ENCODE measurements around the gene CARF.
"Not testable (repeated sequence)": the region's sequence is repeated elsewhere in the genome, so short reads cannot be mapped to it uniquely, and the experiment has no call there.

Gene CARF

GRCh38 chr2:202934456-202934855, 22.4 kb downstream of the CARF start:
- DNase-seq, result no peak

GRCh38 chr2:202938960-202939359, 26.9 kb downstream of the CARF start:
- DNase-seq, result no peak

GRCh38 chr2:202941771-202942170, 29.7 kb downstream of the CARF start:
- DNase-seq, result no peak

- no peak for DNase-seq
Observed at GRCh38 chr2:202944408-202944807, 32.3 kb downstream of the CARF start.

DNA sequence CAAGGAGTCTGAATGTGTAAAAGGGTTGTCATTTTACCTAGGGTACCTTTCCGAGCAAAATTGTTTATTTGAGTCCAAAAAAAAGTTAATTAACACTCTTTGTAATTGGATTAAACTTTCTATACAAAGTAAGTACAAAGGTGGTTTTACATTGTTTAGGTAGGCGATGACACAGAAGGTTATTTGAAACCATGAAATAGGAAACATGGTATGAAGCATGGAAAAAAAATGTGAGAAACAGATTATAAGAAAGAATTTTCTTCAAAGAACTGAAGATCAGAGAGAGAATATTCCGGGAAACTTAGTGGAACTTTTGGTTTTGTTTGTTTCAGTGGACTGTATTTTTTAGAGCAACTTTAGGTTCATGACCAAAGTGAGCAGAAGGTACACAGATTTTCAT, 32.7 kb downstream of the CARF start:
- DNase-seq, result no peak

- DNase-seq, result no peak
Observed at GRCh38 chr2:202945497-202945896, 33.4 kb downstream of the CARF start.

DNA sequence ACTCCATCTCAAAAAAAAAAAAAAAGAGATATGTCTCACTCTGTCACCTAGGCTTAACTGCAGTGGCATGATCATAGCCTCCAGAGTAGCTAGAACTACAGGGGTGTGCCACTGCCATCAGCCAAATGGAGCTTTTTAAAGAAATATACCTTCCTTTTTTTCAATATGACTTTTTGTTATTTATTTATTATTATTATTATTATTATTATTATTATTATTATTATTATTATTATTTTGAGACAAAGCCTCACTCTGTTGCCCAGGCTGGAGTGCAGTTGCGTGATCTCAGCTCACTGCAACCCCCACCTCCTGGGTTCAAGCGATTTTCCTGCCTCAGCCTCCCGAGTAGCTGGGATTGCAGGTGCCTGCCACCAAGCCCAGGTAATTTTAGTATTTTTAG, 37.3 kb downstream of the CARF start:
- DNase-seq, result not testable (repeated sequence)

GRCh38 chr2:202950592-202950991, 38.5 kb downstream of the CARF start:
- peak; percentile 88 for DNase-seq

DNA sequence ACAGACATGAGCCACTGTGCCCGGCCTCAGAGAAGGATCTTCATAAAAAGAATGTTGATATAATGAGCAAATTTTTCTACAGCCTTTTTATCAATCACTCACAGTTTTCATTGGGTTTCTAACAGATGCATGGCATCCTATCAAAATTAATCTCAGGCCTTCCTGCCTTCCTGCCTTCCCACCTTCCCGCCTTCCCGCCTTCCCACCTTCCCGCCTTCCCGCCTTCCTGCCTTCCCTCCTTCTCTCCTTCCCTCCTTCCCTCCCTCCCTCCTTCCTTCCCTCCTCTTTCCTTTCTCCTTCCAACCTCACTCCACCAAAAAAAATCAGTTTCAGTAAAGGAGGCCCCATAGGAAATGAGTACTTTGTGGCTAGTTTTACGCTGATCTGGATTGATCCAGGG, 48.4 kb downstream of the CARF start:
- no peak for DNase-seq

DNA sequence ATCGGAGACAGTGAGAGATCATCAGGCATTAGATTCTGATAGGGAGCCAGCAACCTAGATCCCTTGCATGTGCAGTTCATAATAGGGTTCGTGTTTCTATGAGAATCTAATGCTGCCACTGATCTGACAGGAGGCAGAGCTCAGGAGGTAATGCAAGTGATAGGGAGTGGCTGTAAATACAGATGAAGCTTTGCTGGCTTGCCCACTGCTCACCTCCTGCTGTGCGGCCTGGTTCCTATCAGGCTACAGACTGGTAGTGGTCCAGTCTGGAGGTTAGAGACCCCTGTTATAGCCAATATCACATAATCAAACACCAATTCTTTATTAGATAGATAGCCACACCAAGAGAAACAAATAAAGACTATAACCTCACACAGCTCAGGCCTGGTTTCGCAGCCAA, 51.6 kb downstream of the CARF start:
- no peak for DNase-seq

GRCh38 chr2:202965810-202966460, 53.9 kb downstream of the CARF start:
- peak; percentile 88 for DNase-seq

DNA sequence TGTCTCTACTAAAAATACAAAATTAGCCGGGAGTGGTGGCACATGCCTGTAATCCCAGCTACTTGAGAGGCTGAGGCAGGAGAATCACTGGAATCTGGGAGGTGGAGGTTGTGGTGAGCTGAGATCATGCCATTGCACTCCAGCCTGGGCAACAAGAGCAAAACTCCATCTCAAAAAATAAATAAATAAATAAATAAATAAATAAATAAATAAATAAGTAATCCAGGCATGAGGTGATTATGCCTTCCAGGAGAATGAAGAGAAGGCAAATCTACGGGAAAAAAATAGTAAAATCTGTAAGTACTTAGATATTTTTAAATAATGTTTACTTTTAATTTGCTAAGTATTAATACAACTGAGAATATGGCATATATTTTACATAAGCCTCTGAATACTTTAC, 57.3 kb downstream of the CARF start:
- DNase-seq, result not testable (repeated sequence)

GRCh38 chr2:202976809-202977208, 64.7 kb downstream of the CARF start:
- DNase-seq, result no peak

DNA sequence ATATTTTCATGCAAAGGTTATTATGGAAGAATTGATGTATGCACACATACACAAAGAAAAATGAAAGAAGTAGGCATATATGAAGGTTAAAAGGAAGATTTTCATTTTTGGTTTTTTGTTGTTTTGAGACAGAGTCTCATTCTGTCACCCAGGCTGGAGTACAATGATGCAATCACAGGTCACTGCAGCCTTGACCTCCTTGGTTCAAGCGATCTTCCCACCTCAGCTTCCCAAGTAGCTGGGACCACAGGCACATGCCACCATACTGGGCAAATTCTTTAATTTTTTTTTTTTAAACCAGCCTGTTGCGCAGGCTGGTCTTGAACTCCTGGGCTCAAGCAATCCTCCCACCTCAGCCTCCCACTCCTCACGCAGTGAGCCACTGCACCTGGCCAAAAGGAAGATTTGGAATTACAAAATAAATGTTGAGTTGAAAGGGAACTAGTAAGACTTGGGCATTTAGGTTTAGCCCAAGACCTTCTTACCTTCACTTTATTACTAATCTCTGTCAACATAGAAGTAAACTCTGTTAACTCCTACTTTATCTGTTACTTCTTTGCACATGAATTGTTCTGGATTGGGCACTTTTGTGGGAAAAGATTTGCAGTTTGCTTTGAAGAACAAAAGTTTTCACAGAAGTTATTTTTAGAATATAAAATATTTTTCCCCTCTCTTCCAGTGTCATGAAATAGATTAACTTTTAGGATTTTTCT, 70.9 kb downstream of the CARF start:
- no peak for DNase-seq

GRCh38 chr2:202989749-202990148, 77.7 kb downstream of the CARF start:
- no peak for DNase-seq

GRCh38 chr2:202990501-202990900, 78.4 kb downstream of the CARF start:
- DNase-seq, result no peak

DNA sequence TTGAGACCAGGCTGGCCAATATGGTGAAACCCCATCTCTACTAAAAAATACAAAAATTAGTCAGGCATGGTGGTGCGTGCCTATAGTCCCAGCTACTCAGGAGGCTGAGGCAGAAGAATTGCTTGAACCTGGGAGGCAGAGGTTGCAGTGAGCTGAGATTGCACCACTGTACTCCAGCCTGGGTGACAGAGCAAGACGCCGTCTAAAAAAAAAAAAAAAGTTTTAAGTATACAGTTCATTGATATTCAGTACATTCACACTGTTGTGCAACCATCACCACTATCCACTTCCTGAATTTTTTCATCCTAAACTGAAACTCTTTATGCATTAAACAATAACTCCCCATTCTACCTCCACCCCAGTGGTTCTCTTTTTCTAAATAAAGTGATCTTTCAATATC, 85.0 kb downstream of the CARF start:
- peak; percentile 61 for DNase-seq

GRCh38 chr2:203002054-203002821, 90.2 kb downstream of the CARF start:
- no peak for DNase-seq

GRCh38 chr2:203003716-203004115, 91.6 kb downstream of the CARF start:
- no peak for DNase-seq

GRCh38 chr2:203014456-203015199, 102.6 kb downstream of the CARF start, which contains the start of gene NBEAL1:
TSS of gene NBEAL1 (plus strand) at chr2:203014875. CDS start at chr2:203016385, 1,510 bp downstream.
- peak; percentile 98 for DNase-seq

DNA sequence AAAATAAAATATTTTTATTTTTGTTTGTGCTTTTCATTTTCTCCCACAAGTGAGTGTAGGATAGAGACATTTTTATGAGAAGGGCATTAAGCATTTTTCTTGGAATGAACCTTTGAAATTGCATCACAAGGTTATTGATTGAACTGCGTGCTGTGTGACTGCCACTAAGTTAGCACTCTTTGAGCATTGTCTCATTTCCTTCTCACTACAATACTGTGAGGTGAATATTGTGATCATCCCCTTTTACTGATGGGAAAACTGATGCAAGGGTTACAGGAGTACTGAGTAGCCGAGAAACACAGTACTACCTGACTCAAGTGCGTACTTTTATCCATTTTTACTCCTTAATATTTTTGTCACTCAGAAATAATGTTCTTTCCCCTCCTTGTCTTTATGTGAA, 104.6 kb downstream of the CARF start:
- DNase-seq, result no peak

DNA sequence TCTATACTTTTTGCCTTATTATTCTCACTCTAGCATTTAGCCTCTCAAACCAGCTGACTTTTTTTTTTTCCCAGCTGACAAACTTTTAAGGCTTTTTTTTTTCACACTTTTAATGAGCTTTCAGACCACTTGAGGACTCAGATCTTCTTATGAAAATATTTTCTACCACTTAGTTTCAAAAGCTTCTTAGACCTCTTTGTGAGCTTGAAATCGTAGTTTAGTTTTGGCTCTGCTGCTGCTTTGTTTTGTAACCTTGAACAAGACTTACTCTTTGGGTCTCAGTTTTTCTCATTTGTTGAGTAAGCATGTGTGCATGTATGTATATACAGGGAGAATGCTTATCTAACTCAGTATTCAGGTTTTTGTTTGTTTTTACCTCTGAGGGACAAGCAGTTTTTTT, 106.1 kb downstream of the CARF start:
- no peak for DNase-seq

GRCh38 chr2:203019142-203019541, 107.1 kb downstream of the CARF start:
- no peak for DNase-seq
